ENCODE results near the gene NPDC1.

NPDC1 gene

GRCh38 chr9:137080260-137081122 is 34.5 kb upstream of the NPDC1 start:
- ChIA-PET CTCF (interaction anchor here (0.6 to 1.9 kb wide), 3 partner anchors 34 to 156 kb away, joined by 3 to 6 read pairs (median 5); partner anchors contain the start of gene NPDC1), POLR2A (ENCODE audit: low non-redundant PET) (no interaction called here)
- no peak for TF ChIP-seq CTCF (conservative IDR thresholded peaks at IDR 0.05; ENCODE audit: low read depth)
- H3K27ac ChIP-seq: peak overlapping the region; percentile 97
- DNase-seq (ENCODE audit: low spot score): no peak

GRCh38 chr9:137079401-137079787 is 33.4 kb upstream of the NPDC1 start:
- POLR2A ChIA-PET (ENCODE audit: low non-redundant PET): no interaction called here
- CTCF ChIA-PET: interaction anchor here (1.1 to 1.7 kb wide), 3 partner anchors 11 to 33 kb away, joined by 3 to 6 read pairs (median 6); partner anchors contain the start of gene NPDC1
- TF ChIP-seq CTCF (conservative IDR thresholded peaks at IDR 0.05; ENCODE audit: low read depth): no peak
- DNase-seq (ENCODE audit: low spot score): no peak
- peak overlapping the region; percentile 97 for H3K27ac ChIP-seq

- ChIA-PET CTCF (interaction anchor here (1.1 to 1.4 kb wide), 2 partner anchors 11 to 15 kb away, joined by 3 to 6 read pairs; no protein-coding TSS in a partner anchor), POLR2A (ENCODE audit: low non-redundant PET) (no interaction called here)
- no peak for TF ChIP-seq CTCF (conservative IDR thresholded peaks at IDR 0.05; ENCODE audit: low read depth)
- DNase-seq (ENCODE audit: low spot score): no peak
- peak overlapping the region; percentile 97 for H3K27ac ChIP-seq
Measured at GRCh38 chr9:137078701-137079400, 32.9 kb upstream of the NPDC1 start.

GRCh38 chr9:137077758-137078693 is 32.0 kb upstream of the NPDC1 start:
- CTCF ChIA-PET: interaction anchor here (1.6 to 2.1 kb wide), 2 partner anchors 10 to 32 kb away, joined by 7 to 12 read pairs; partner anchors contain the start of gene NPDC1

GRCh38 chr9:137077010-137077747 is 31.2 kb upstream of the NPDC1 start, which contains the start of gene UAP1L1:
Gene UAP1L1 (plus strand): TSS chr9:137077517. CDS start chr9:137077533, 16 bp downstream.
- H3K27ac ChIP-seq: peak within 1 kb of the TSS; percentile 97
- POLR2A ChIA-PET (ENCODE audit: low non-redundant PET): no interaction called here
- DNase-seq (ENCODE audit: low spot score): no peak
- CTCF ChIA-PET: interaction anchor here (1.2 to 2.6 kb wide), 4 partner anchors 9 to 42 kb away, joined by 3 to 12 read pairs (median 8); partner anchors contain the start of gene NPDC1
- no peak for TF ChIP-seq CTCF (conservative IDR thresholded peaks at IDR 0.05; ENCODE audit: low read depth)

More at GRCh38 chr9:137077758-137078693, 32.0 kb upstream of the NPDC1 start:
- DNase-seq (ENCODE audit: low spot score): no peak
- H3K27ac ChIP-seq: peak overlapping the region; percentile 97
- no peak for TF ChIP-seq CTCF (conservative IDR thresholded peaks at IDR 0.05; ENCODE audit: low read depth)
- POLR2A ChIA-PET (ENCODE audit: low non-redundant PET): no interaction called here
